A549 (cell line): ENCODE measurements around the gene VAPB. TPM values are rescaled to one million over a fixed set of nuclear protein-coding genes. Genes with fewer than 3 reads are reported as not detected.

Experiments used
- ATAC-seq, 2 experiments: fragments of 200-7000 bp in 1 of 2; fragments of >200 bp in 1 of 2; cut with Nextera tagmentation in 1 of 2; cut with Tn5 transposase in 1 of 2; 3 replicates each; pipeline versions ENCODE4 v1.8.0 to v1.9.1; 2018 to 2020; ENCODE audit warnings: mild to moderate bottlenecking in 1 of 2, moderate library complexity in 1 of 2
- CTCF ChIA-PET: fragments of 300-600 bp; sonication (Branson Sonifier 250); formaldehyde crosslinking; extraction: SDS; loops from one replicate; lab custom pipeline; 2021; ENCODE audit warnings: antibody characterized with exemption, inconsistent platforms; lab: Yijun Ruan, JAX
- POLR2A ChIA-PET: fragments of 350-600 bp; formaldehyde crosslinking; extraction: SDS; loops from one replicate; lab custom pipeline; 2021; ENCODE audit warnings: antibody characterized with exemption, inconsistent platforms; lab: Yijun Ruan, JAX
- DNase-seq, 2 experiments: peaks; one replicate each; pipeline versions ENCODE4 v3.0.0 to v3.0.0-alpha.2; 2011 to 2016; ENCODE audit warnings: low read depth in 1 of 2, low spot score in 1 of 2
- FAIRE-seq: peaks from 2 replicates; lab custom pipeline; 2011; peaks lifted over from hg19 to GRCh38; lab: Jason Lieb, UNC
- H3K27ac ChIP-seq, 2 experiments: fragments of >200 bp; sonication (Bioruptor Twin); formaldehyde crosslinking; 3 replicates each; pipeline ENCODE4 v1.5.1; 2016 to 2017
- H3K4me1 ChIP-seq: fragments of >200 bp; sonication (Bioruptor Twin); formaldehyde crosslinking; 3 replicates; pipeline ENCODE4 v1.6.1; 2016
- H3K4me2 ChIP-seq: fragments of >200 bp; sonication (Bioruptor Twin); formaldehyde crosslinking; 3 replicates; pipeline ENCODE4 v1.6.1; 2016
- H3K4me3 ChIP-seq: fragments of >200 bp; sonication (Bioruptor Twin); formaldehyde crosslinking; 3 replicates; pipeline ENCODE4 v1.5.1; 2016
- H3K9me3 ChIP-seq: fragments of >200 bp; sonication (Bioruptor Twin); formaldehyde crosslinking; 3 replicates; pipeline ENCODE4 v1.6.1; 2016
- BCL3 ChIP-seq: fragments of >200 bp; sonication (Bioruptor Twin); formaldehyde crosslinking; IDR thresholded peaks from 3 replicates; pipeline ENCODE4 v1.6.1; 2016
- CBX8 ChIP-seq: fragments of 200-600 bp; sonication (generic); IDR thresholded peaks from 2 replicates; pipeline ENCODE4 v1.6.1; 2016
- CHD2 ChIP-seq: fragments of 150-350 bp; IDR thresholded peaks from 2 replicates; pipeline ENCODE4 v1.6.1; 2014; ENCODE audit warnings: low read length; ENCODE audit not compliant: partially characterized antibody
- CHD4 ChIP-seq: fragments of 200-600 bp; sonication (generic); IDR thresholded peaks from 2 replicates; pipeline ENCODE4 v1.6.1; 2016; ENCODE audit warnings: antibody characterized with exemption, mild to moderate bottlenecking, borderline replicate concordance
- EHF ChIP-seq: fragments of 250-450 bp; sonication (Bioruptor Pico); IDR thresholded peaks from 2 replicates; pipeline ENCODE4 v1.5.0; 2020; ENCODE audit warnings: mild to moderate bottlenecking
- EHMT2 ChIP-seq: fragments of 200-600 bp; sonication (generic); IDR thresholded peaks from 2 replicates; pipeline ENCODE4 v1.6.1; 2016; ENCODE audit warnings: antibody characterized with exemption, low read depth, mild to moderate bottlenecking, moderate library complexity
- ESRRA ChIP-seq: fragments of 150-350 bp; IDR thresholded peaks from 2 replicates; pipeline ENCODE4 v1.6.1; 2014; ENCODE audit warnings: mild to moderate bottlenecking, low read length, borderline replicate concordance
- FOSL2 ChIP-seq, 2 experiments: fragments of 450-650 bp in 1 of 2; fragments of >200 bp in 1 of 2; sonication (Bioruptor Twin) in 1 of 2; formaldehyde crosslinking; IDR thresholded peaks; 2 replicates each; pipeline versions ENCODE4 v1.5.0 to v1.6.1; 2016 to 2020; ENCODE audit warnings: mild to moderate bottlenecking in 1 of 2, moderate library complexity in 1 of 2
- FOXS1 ChIP-seq: fragments of 250-450 bp; sonication (Bioruptor Pico); IDR thresholded peaks from 2 replicates; pipeline ENCODE4 v1.5.0; 2020; ENCODE audit warnings: mild to moderate bottlenecking, moderate library complexity
- HMGXB4 ChIP-seq: fragments of 250-450 bp; sonication (Bioruptor Pico); IDR thresholded peaks from 2 replicates; pipeline ENCODE4 v1.5.0; 2021; ENCODE audit warnings: mild to moderate bottlenecking, moderate library complexity, borderline replicate concordance
- JUNB ChIP-seq: fragments of >200 bp; sonication (Bioruptor Twin); formaldehyde crosslinking; IDR thresholded peaks from 2 replicates; pipeline ENCODE4 v1.6.1; 2016
- MAZ ChIP-seq: fragments of 150-350 bp; IDR thresholded peaks from 2 replicates; pipeline ENCODE4 v1.6.1; 2014; ENCODE audit warnings: antibody characterized with exemption, low read depth, low read length, borderline replicate concordance
- NFE2L2 ChIP-seq: fragments of 150-350 bp; conservative IDR thresholded peaks from 2 replicates; pipeline ENCODE4 v1.6.1; 2014; ENCODE audit warnings: low read length
- NPAS2 ChIP-seq: fragments of 250-450 bp; sonication (Bioruptor Pico); IDR thresholded peaks from 2 replicates; pipeline ENCODE4 v1.8.0; 2022; ENCODE audit warnings: mild to moderate bottlenecking, moderate library complexity, borderline replicate concordance
- PBX3 ChIP-seq: IDR thresholded peaks from 2 replicates; pipeline ENCODE4 v1.6.1; 2012
- PHF8 ChIP-seq: fragments of 200-600 bp; sonication (generic); IDR thresholded peaks from 2 replicates; pipeline ENCODE4 v1.6.1; 2016; ENCODE audit warnings: low read depth, mild to moderate bottlenecking, antibody characterized with exemption, moderate library complexity, borderline replicate concordance
- POLR2AphosphoS2 ChIP-seq: conservative IDR thresholded peaks from 2 replicates; pipeline ENCODE4 v1.6.1; 2012; ENCODE audit warnings: low read length, improper control_type of control experiment, inconsistent platforms
- SREBF2 ChIP-seq: fragments of 450-650 bp; IDR thresholded peaks from 2 replicates; pipeline ENCODE4 v1.6.1; 2014; ENCODE audit warnings: mild to moderate bottlenecking, moderate library complexity
- TP53 ChIP-seq: fragments of 250-450 bp; sonication (Bioruptor Pico); IDR thresholded peaks from 2 replicates; pipeline ENCODE4 v1.5.0; 2021; ENCODE audit warnings: mild to moderate bottlenecking, moderate library complexity
- USF2 ChIP-seq: fragments of 450-650 bp; IDR thresholded peaks from 2 replicates; pipeline ENCODE4 v1.6.1; 2014; ENCODE audit warnings: antibody characterized with exemption
- ZNF302 ChIP-seq: fragments of 250-450 bp; sonication (Bioruptor Pico); IDR thresholded peaks from 2 replicates; pipeline ENCODE4 v1.9.0; 2021; ENCODE audit warnings: inconsistent platforms, mild to moderate bottlenecking, moderate library complexity
- ZSCAN20 ChIP-seq: fragments of 250-450 bp; sonication (Bioruptor Pico); IDR thresholded peaks from 2 replicates; pipeline ENCODE4 v1.8.0; 2022; ENCODE audit warnings: mild to moderate bottlenecking, moderate library complexity
- WGBS: methylation state at CpG from one replicate; pipeline ENCODE4 v1.1.6; 2017; ENCODE audit errors: missing lambda C conversion rate; 5-methylcytosine and 5-hydroxymethylcytosine counted together
- polyA plus RNA-seq, 4 experiments: library from polyadenylated mRNA; depleted of rRNA in 3 of 4; stranded (reverse); fragments of >200 nt; fragmentation: RNase III in 1 of 4; extraction: RNeasy Plus Mini Kit Qiagen cat#74134 plus additional on column Dnase treatment in 1 of 4; gene quantifications; 2 replicates in 3 of 4; 3 replicates in 1 of 4; pipeline ENCODE4 v1.2.3, GENCODE V29; 2011 to 2017
- TF ChIP-seq, protein P1 (sequence below): fragments of 150-350 bp; IDR thresholded peaks from 2 replicates; pipeline ENCODE4 v1.6.1; 2014; ENCODE audit warnings: low read depth, mild to moderate bottlenecking, low read length

The VAPB gene
- polyA plus RNA-seq, 2 of the 4 experiments (the other 2 are of a cell fraction) = 43.8 to 44.0 TPM

GRCh38 chr20:58434326-58434725 lies 45.3 kb downstream of the VAPB start:
- Histone ChIP-seq H3K4me1 (peaks cover 33% of the 10 kb centered on the region), H3K9me3 (no peaks in the 10 kb centered on the region), H3K4me2 (no peak overlapping the region), H3K4me3 (no peak overlapping the region), H3K27ac (no peak overlapping the region)
- WGBS = 94% methylated on average over 5 of the region's 5 CpGs
- DNase-seq (no peak), ATAC-seq (no peak), FAIRE-seq (no peak)
- TF ChIP-seq ZSCAN20 = no peak
- TF ChIP-seq CBX8 = no peak
- no peak for TF ChIP-seq ZNF302 (CRISPR knock-in tag)
- no peak for TF ChIP-seq NPAS2 (CRISPR knock-in tag)
- TF ChIP-seq ESRRA = no peak
- no peak for TF ChIP-seq CHD2
- TF ChIP-seq SREBF2 = no peak
- no peak for TF ChIP-seq EHF (CRISPR knock-in tag)
- no peak for TF ChIP-seq POLR2AphosphoS2
- no peak for TF ChIP-seq EHMT2
- TF ChIP-seq PBX3 = no peak
- TF ChIP-seq NFE2L2 = no peak
- no peak for TF ChIP-seq BCL3
- TF ChIP-seq, protein P1, sequence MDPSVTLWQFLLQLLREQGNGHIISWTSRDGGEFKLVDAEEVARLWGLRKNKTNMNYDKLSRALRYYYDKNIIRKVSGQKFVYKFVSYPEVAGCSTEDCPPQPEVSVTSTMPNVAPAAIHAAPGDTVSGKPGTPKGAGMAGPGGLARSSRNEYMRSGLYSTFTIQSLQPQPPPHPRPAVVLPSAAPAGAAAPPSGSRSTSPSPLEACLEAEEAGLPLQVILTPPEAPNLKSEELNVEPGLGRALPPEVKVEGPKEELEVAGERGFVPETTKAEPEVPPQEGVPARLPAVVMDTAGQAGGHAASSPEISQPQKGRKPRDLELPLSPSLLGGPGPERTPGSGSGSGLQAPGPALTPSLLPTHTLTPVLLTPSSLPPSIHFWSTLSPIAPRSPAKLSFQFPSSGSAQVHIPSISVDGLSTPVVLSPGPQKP = no peak
- TF ChIP-seq JUNB = no peak
- no peak for TF ChIP-seq FOSL2 (IDR thresholded peaks at IDR 0.05)
- no peak for TF ChIP-seq FOSL2 (CRISPR knock-in tag; IDR thresholded peaks at IDR 0.05)
- POLR2A ChIA-PET = no interaction called here
- CTCF ChIA-PET = interaction anchor here (2.3 kb wide), 1 partner anchor 13 kb away, joined by 6 read pairs; no protein-coding TSS in a partner anchor

DNA sequence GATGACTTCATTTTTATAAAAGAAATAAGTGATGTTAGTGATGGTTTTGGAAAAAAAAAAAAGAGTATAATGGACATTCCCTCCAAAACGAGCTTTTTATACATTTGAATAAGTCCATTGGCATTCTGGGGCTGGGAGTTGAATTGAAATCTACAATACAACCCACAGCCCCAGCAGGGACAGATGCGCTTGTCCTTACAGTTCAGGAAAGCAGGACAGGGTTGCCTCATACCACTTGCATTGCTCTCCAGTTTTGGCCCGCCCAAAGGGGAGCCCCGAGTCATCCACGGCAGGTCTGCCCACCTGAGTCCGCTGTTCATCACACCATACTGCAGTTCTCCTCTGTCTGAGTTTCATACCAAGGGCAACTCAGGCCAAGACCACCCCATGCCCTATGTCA lies 46.2 kb downstream of the VAPB start:
- no peak for TF ChIP-seq PHF8
- TF ChIP-seq USF2 = no peak
- TF ChIP-seq TP53 (CRISPR knock-in tag) = no peak
- no peak for TF ChIP-seq HMGXB4
- TF ChIP-seq NPAS2 (CRISPR knock-in tag) = no peak
- TF ChIP-seq EHMT2 = no peak
- TF ChIP-seq FOXS1 = no peak
- no peak for TF ChIP-seq JUNB
- no peak for TF ChIP-seq MAZ
- TF ChIP-seq CHD4 = no peak
- ATAC-seq (no peak), DNase-seq (no peak), FAIRE-seq (no peak)
- ChIA-PET CTCF (interaction anchor here (2.3 kb wide), 1 partner anchor 12 kb away, joined by 6 read pairs; no protein-coding TSS in a partner anchor), POLR2A (no interaction called here)
- peaks cover 39% of the 10 kb centered on the region for H3K4me1 ChIP-seq
- no peaks in the 10 kb centered on the region for H3K9me3 ChIP-seq
- H3K27ac ChIP-seq = no peak overlapping the region
- 91% methylated on average over 6 of the region's 6 CpGs for WGBS
- H3K4me3 ChIP-seq = no peak overlapping the region
- H3K4me2 ChIP-seq = no peak overlapping the region
